Activated CD8-positive, alpha-beta memory T cell treated with anti-CD3 and anti-CD28 coated beads for 4 hours (primary cell): ENCODE results near the gene EEPD1.
"Not testable (repeated sequence)": the region's sequence is repeated elsewhere in the genome, so short reads cannot be mapped to it uniquely, and the experiment has no call there.

Source experiments
- DNase-seq, 2 donors: peaks; one replicate each; pipeline ENCODE4 v3.0.0-alpha.2; 2020; ENCODE audit warnings: low read depth in 2 of 2

Gene EEPD1

GRCh38 chr7:36214608-36215456 is 61.8 kb downstream of the EEPD1 start:
- DNase-seq, result no peak

- DNase-seq, result no peak
These were observed 62.4 kb downstream of the EEPD1 start for GRCh38 chr7:36215457-36215765.

GRCh38 chr7:36216063-36216684 is 63.1 kb downstream of the EEPD1 start:
- no peak for DNase-seq

GRCh38 chr7:36217211-36217960 is 64.3 kb downstream of the EEPD1 start:
- DNase-seq, result no peak

GRCh38 chr7:36217961-36218284 is 64.9 kb downstream of the EEPD1 start:
- DNase-seq, result no peak

- no peak for DNase-seq
These were observed 66.4 kb downstream of the EEPD1 start for GRCh38 chr7:36219429-36219828.

GRCh38 chr7:36223851-36224250 is 70.8 kb downstream of the EEPD1 start:
- no peak for DNase-seq

- DNase-seq, result no peak
These were observed 72.1 kb downstream of the EEPD1 start for GRCh38 chr7:36224934-36225858.

GRCh38 chr7:36226151-36226550 is 73.1 kb downstream of the EEPD1 start:
- DNase-seq, result no peak

GRCh38 chr7:36227223-36227622 is 74.2 kb downstream of the EEPD1 start:
- DNase-seq, result no peak

- no peak for DNase-seq
These were observed 75.0 kb downstream of the EEPD1 start for GRCh38 chr7:36228039-36228438.

- DNase-seq, result no peak
These were observed 78.4 kb downstream of the EEPD1 start for GRCh38 chr7:36231406-36231805.

GRCh38 chr7:36232555-36232954 is 79.5 kb downstream of the EEPD1 start:
- DNase-seq, result no peak

GRCh38 chr7:36232971-36233550 is 80.0 kb downstream of the EEPD1 start:
- no peak for DNase-seq

GRCh38 chr7:36236073-36236472 is 83.0 kb downstream of the EEPD1 start:
- no peak for DNase-seq

GRCh38 chr7:36238138-36238537 is 85.1 kb downstream of the EEPD1 start:
- DNase-seq, result no peak

- DNase-seq, result not testable (repeated sequence)
These were observed 90.3 kb downstream of the EEPD1 start for GRCh38 chr7:36243356-36243755.

- not testable (repeated sequence) for DNase-seq
These were observed 90.9 kb downstream of the EEPD1 start for GRCh38 chr7:36244001-36244400.

- no peak for DNase-seq
These were observed 91.4 kb downstream of the EEPD1 start for GRCh38 chr7:36244429-36244828.

- DNase-seq, result no peak
These were observed 92.7 kb downstream of the EEPD1 start for GRCh38 chr7:36245684-36246299.

- no peak for DNase-seq
These were observed 96.0 kb downstream of the EEPD1 start for GRCh38 chr7:36249091-36249490.
